ENCODE measurements around the gene MAGI1. TPM values are rescaled to one million over a fixed set of nuclear protein-coding genes. Genes with fewer than 3 reads are reported as not detected.

Gene MAGI1
- total RNA-seq, 2 experiments from 2014 or later: 0.21 to 0.24 TPM

- Mint-ChIP-seq H3K27ac (no peak overlapping the region), H3K4me3 (no peak overlapping the region), H3K27me3 (no peaks in the 10 kb centered on the region), H3K36me3 (no peaks in the 10 kb centered on the region), H3K4me1 (ENCODE audit: low read depth) (no peaks in the 10 kb centered on the region), H3K9me3 (peaks cover 17% of the 10 kb centered on the region)
- ChIA-PET CTCF (no interaction called here), POLR2A (no interaction called here)
- no peak for DNase-seq
- intact Hi-C loops (cut with micrococcal nuclease): no loop called here
These were observed 396.9 kb downstream of the MAGI1 start for GRCh38 chr3:65641777-65642176.

GRCh38 chr3:65641045-65641444 lies 397.7 kb downstream of the MAGI1 start:
- Mint-ChIP-seq H3K36me3 (no peaks in the 10 kb centered on the region), H3K9me3 (peaks cover 12% of the 10 kb centered on the region), H3K4me3 (no peak overlapping the region), H3K27me3 (no peaks in the 10 kb centered on the region), H3K27ac (no peak overlapping the region), H3K4me1 (ENCODE audit: low read depth) (no peaks in the 10 kb centered on the region)
- no peak for DNase-seq
- intact Hi-C loops (cut with micrococcal nuclease): no loop called here
- ChIA-PET POLR2A (no interaction called here), CTCF (interaction anchor here (0.7 kb wide), 1 partner anchor 51 kb away, joined by 3 read pairs; no protein-coding TSS in a partner anchor)

- no peak for DNase-seq
- CTCF ChIA-PET: no interaction called here
- H3K27ac Mint-ChIP-seq: no peak overlapping the region
- H3K9me3 Mint-ChIP-seq: peaks cover 4% of the 10 kb centered on the region
- no peaks in the 10 kb centered on the region for H3K4me1 Mint-ChIP-seq (ENCODE audit: low read depth)
- H3K4me3 Mint-ChIP-seq: no peak overlapping the region
- no peaks in the 10 kb centered on the region for H3K36me3 Mint-ChIP-seq
- no peaks in the 10 kb centered on the region for H3K27me3 Mint-ChIP-seq
- POLR2A ChIA-PET: no interaction called here
- intact Hi-C loops (cut with micrococcal nuclease): no loop called here
These were observed 399.3 kb downstream of the MAGI1 start for GRCh38 chr3:65639444-65639843.

- POLR2A ChIA-PET: no interaction called here
- CTCF ChIA-PET: no interaction called here
- no peak for DNase-seq
- no peaks in the 10 kb centered on the region for H3K4me1 Mint-ChIP-seq (ENCODE audit: low read depth)
- H3K4me3 Mint-ChIP-seq: no peak overlapping the region
- H3K36me3 Mint-ChIP-seq: no peaks in the 10 kb centered on the region
- no peak overlapping the region for H3K27ac Mint-ChIP-seq
- H3K9me3 Mint-ChIP-seq: peaks cover 4% of the 10 kb centered on the region
- intact Hi-C loops (cut with micrococcal nuclease): no loop called here
- H3K27me3 Mint-ChIP-seq: no peaks in the 10 kb centered on the region
These were observed 400.4 kb downstream of the MAGI1 start for GRCh38 chr3:65638301-65638700.

- DNase-seq: no peak
- intact Hi-C loops (cut with micrococcal nuclease): no loop called here
- Mint-ChIP-seq H3K4me3 (no peak overlapping the region), H3K27me3 (no peaks in the 10 kb centered on the region), H3K36me3 (no peaks in the 10 kb centered on the region), H3K27ac (no peak overlapping the region), H3K4me1 (ENCODE audit: low read depth) (no peaks in the 10 kb centered on the region), H3K9me3 (peaks cover 4% of the 10 kb centered on the region)
- ChIA-PET CTCF (no interaction called here), POLR2A (no interaction called here)
These were observed 402.4 kb downstream of the MAGI1 start for GRCh38 chr3:65636326-65636725.

- CTCF ChIA-PET: no interaction called here
- intact Hi-C loops (cut with micrococcal nuclease): no loop called here
- Mint-ChIP-seq H3K4me1 (ENCODE audit: low read depth) (no peaks in the 10 kb centered on the region), H3K9me3 (peaks cover 4% of the 10 kb centered on the region), H3K27me3 (no peaks in the 10 kb centered on the region), H3K36me3 (no peaks in the 10 kb centered on the region), H3K4me3 (no peak overlapping the region), H3K27ac (no peak overlapping the region)
- DNase-seq: no peak
- POLR2A ChIA-PET: no interaction called here
These were observed 403.1 kb downstream of the MAGI1 start for GRCh38 chr3:65635657-65636056.

- H3K4me1 Mint-ChIP-seq (ENCODE audit: low read depth): no peaks in the 10 kb centered on the region
- H3K27ac Mint-ChIP-seq: no peak overlapping the region
- DNase-seq: no peak
- no peaks in the 10 kb centered on the region for H3K36me3 Mint-ChIP-seq
- no peaks in the 10 kb centered on the region for H3K27me3 Mint-ChIP-seq
- intact Hi-C loops (cut with micrococcal nuclease): no loop called here
- CTCF ChIA-PET: no interaction called here
- H3K4me3 Mint-ChIP-seq: no peak overlapping the region
- no peaks in the 10 kb centered on the region for H3K9me3 Mint-ChIP-seq
- POLR2A ChIA-PET: no interaction called here
These were observed 405.6 kb downstream of the MAGI1 start for GRCh38 chr3:65633018-65633638.

GRCh38 chr3:65632414-65632813 lies 406.3 kb downstream of the MAGI1 start:
- DNase-seq: no peak
- Mint-ChIP-seq H3K27ac (no peak overlapping the region), H3K4me3 (no peak overlapping the region), H3K4me1 (ENCODE audit: low read depth) (no peaks in the 10 kb centered on the region), H3K36me3 (no peaks in the 10 kb centered on the region), H3K27me3 (no peaks in the 10 kb centered on the region), H3K9me3 (no peaks in the 10 kb centered on the region)
- ChIA-PET CTCF (no interaction called here), POLR2A (no interaction called here)
- intact Hi-C loops (cut with micrococcal nuclease): no loop called here

- intact Hi-C loops (cut with micrococcal nuclease): no loop called here
- CTCF ChIA-PET: no interaction called here
- Mint-ChIP-seq H3K9me3 (no peaks in the 10 kb centered on the region), H3K27me3 (no peaks in the 10 kb centered on the region), H3K4me1 (ENCODE audit: low read depth) (no peaks in the 10 kb centered on the region), H3K27ac (no peak overlapping the region), H3K4me3 (no peak overlapping the region), H3K36me3 (no peaks in the 10 kb centered on the region)
- DNase-seq: no peak
- POLR2A ChIA-PET: no interaction called here
These were observed 409.7 kb downstream of the MAGI1 start for GRCh38 chr3:65628978-65629377.

- H3K9me3 Mint-ChIP-seq: no peaks in the 10 kb centered on the region
These were observed 411.7 kb downstream of the MAGI1 start for GRCh38 chr3:65627062-65627461.

GRCh38 chr3:65625305-65625704 lies 413.4 kb downstream of the MAGI1 start:
- Mint-ChIP-seq H3K4me3 (no peak overlapping the region), H3K27ac (no peak overlapping the region), H3K9me3 (no peaks in the 10 kb centered on the region), H3K4me1 (ENCODE audit: low read depth) (no peaks in the 10 kb centered on the region), H3K36me3 (no peaks in the 10 kb centered on the region), H3K27me3 (no peaks in the 10 kb centered on the region)
- intact Hi-C loops (cut with micrococcal nuclease): no loop called here
- no peak for DNase-seq
- CTCF ChIA-PET: no interaction called here
- POLR2A ChIA-PET: no interaction called here

More at GRCh38 chr3:65627062-65627461, 411.7 kb downstream of the MAGI1 start:
- ChIA-PET POLR2A (no interaction called here), CTCF (no interaction called here)
- DNase-seq: no peak
- H3K36me3 Mint-ChIP-seq: no peaks in the 10 kb centered on the region
- no peaks in the 10 kb centered on the region for H3K27me3 Mint-ChIP-seq
- intact Hi-C loops (cut with micrococcal nuclease): no loop called here
- H3K27ac Mint-ChIP-seq: no peak overlapping the region
- H3K4me1 Mint-ChIP-seq (ENCODE audit: low read depth): no peaks in the 10 kb centered on the region
- no peak overlapping the region for H3K4me3 Mint-ChIP-seq

- ChIA-PET POLR2A (no interaction called here), CTCF (no interaction called here)
- DNase-seq: no peak
- no peaks in the 10 kb centered on the region for H3K4me1 Mint-ChIP-seq (ENCODE audit: low read depth)
- no peak overlapping the region for H3K27ac Mint-ChIP-seq
- H3K27me3 Mint-ChIP-seq: no peaks in the 10 kb centered on the region
- H3K4me3 Mint-ChIP-seq: no peak overlapping the region
- H3K9me3 Mint-ChIP-seq: no peaks in the 10 kb centered on the region
- H3K36me3 Mint-ChIP-seq: no peaks in the 10 kb centered on the region
- intact Hi-C loops (cut with micrococcal nuclease): no loop called here
These were observed 415.4 kb downstream of the MAGI1 start for GRCh38 chr3:65623362-65623761.

GRCh38 chr3:65619888-65620287 lies 418.8 kb downstream of the MAGI1 start:
- H3K4me3 Mint-ChIP-seq: no peak overlapping the region
- DNase-seq: no peak
- no peaks in the 10 kb centered on the region for H3K27me3 Mint-ChIP-seq
- H3K36me3 Mint-ChIP-seq: no peaks in the 10 kb centered on the region
- ChIA-PET POLR2A (no interaction called here), CTCF (no interaction called here)
- H3K9me3 Mint-ChIP-seq: no peaks in the 10 kb centered on the region
- no peak overlapping the region for H3K27ac Mint-ChIP-seq
- H3K4me1 Mint-ChIP-seq (ENCODE audit: low read depth): no peaks in the 10 kb centered on the region
- intact Hi-C loops (cut with micrococcal nuclease): no loop called here

Measured in activated CD4-positive, alpha-beta memory T cell treated with anti-CD3 and anti-CD28 coated beads for 36 hours (primary cell).